ENCODE measurements around the gene LRP8. TPM values are rescaled to one million over a fixed set of nuclear protein-coding genes. Genes with fewer than 3 reads are reported as not detected.

The LRP8 gene
- total RNA-seq, 1 experiment from 2014 or later: 54.4 TPM

DNA sequence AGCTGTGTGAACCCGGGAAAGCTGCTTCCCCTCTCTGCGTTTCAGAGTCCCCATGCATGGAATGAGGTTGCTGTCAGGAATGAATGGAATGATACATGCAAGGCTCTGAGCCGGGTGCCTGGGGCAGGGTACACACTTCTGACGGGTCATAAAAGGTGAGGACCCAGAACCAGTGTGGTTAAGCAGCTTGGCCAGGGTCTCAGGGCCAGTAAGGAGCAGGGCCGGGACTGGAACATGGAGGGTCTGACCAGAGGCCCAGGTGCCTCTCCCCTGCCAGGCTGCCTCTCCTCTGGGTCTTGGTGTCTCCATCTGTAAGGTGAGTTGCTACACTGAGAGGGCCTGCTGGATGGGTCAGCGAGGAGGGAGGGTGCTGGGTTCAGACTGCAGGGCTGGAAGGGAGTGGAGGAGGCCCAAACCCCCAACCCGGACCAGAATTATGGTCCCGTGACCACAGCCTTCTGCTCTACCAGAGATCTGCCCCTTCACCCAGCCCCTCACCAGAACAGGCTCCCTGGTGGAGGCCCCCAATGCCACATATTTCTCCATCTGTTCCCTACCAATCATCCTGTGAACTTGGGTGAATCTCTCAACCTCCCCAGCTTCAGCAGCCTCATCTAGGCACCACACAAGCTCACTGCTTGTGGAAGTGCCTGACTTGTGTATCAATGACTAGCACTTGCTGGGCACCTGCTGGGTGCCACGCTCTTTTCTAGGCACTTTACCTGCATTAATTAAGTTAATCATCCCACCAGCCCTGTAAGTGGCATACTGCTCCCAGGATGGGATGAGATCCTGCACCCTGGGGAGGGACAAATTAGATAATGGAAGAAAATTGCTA lies 16.2 kb upstream of the LRP8 start:
- Histone ChIP-seq H3K9me3 (ENCODE audit: low read length) (no peaks in the 10 kb centered on the region), H4K20me1 (ENCODE audit: low read length) (no peaks in the 10 kb centered on the region), H3K27me3 (ENCODE audit: low read length) (no peaks in the 10 kb centered on the region), H3F3A (ENCODE audit: low read length, unreplicated experiment) (no peaks in the 10 kb centered on the region), H3K9ac (ENCODE audit: low read length) (no peak overlapping the region), H2AFZ (ENCODE audit: low read length) (no peak overlapping the region), H3K79me2 (ENCODE audit: low read length) (no peaks in the 10 kb centered on the region), H3K36me3 (ENCODE audit: low read depth, low read length) (no peaks in the 10 kb centered on the region), H3K4me2 (ENCODE audit: low read length) (no peak overlapping the region), H3K4me1 (ENCODE audit: insufficient read depth, low read length) (no peaks in the 10 kb centered on the region), H3K4me3 (ENCODE audit: low read length) (no peak overlapping the region), H3K9me2 (replicated peaks; ENCODE audit: low read length) (no peaks in the 10 kb centered on the region), H3K27ac (ENCODE audit: low read length) (no peak overlapping the region)
- ChIA-PET POLR2A (ENCODE audit: unreplicated experiment) (no interaction called here), CTCF (no interaction called here)
- DNase-seq (no peak), ATAC-seq (no peak)
- BruUV-seq (replicated peaks): no TSS peak
- TF ChIP-seq EZH2phosphoT487 (IDR thresholded peaks at IDR 0.05; ENCODE audit: borderline replicate concordance, low read length) (no peak), EZH2 (IDR thresholded peaks at IDR 0.05; ENCODE audit: low read length, unreplicated experiment) (no peak)
- TF ChIP-seq, protein P1, sequence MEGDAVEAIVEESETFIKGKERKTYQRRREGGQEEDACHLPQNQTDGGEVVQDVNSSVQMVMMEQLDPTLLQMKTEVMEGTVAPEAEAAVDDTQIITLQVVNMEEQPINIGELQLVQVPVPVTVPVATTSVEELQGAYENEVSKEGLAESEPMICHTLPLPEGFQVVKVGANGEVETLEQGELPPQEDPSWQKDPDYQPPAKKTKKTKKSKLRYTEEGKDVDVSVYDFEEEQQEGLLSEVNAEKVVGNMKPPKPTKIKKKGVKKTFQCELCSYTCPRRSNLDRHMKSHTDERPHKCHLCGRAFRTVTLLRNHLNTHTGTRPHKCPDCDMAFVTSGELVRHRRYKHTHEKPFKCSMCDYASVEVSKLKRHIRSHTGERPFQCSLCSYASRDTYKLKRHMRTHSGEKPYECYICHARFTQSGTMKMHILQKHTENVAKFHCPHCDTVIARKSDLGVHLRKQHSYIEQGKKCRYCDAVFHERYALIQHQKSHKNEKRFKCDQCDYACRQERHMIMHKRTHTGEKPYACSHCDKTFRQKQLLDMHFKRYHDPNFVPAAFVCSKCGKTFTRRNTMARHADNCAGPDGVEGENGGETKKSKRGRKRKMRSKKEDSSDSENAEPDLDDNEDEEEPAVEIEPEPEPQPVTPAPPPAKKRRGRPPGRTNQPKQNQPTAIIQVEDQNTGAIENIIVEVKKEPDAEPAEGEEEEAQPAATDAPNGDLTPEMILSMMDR (conservative IDR thresholded peaks at IDR 0.05; ENCODE audit: low read depth, low read length): no peak
- intact Hi-C loops (cut with micrococcal nuclease): no loop called here

DNA sequence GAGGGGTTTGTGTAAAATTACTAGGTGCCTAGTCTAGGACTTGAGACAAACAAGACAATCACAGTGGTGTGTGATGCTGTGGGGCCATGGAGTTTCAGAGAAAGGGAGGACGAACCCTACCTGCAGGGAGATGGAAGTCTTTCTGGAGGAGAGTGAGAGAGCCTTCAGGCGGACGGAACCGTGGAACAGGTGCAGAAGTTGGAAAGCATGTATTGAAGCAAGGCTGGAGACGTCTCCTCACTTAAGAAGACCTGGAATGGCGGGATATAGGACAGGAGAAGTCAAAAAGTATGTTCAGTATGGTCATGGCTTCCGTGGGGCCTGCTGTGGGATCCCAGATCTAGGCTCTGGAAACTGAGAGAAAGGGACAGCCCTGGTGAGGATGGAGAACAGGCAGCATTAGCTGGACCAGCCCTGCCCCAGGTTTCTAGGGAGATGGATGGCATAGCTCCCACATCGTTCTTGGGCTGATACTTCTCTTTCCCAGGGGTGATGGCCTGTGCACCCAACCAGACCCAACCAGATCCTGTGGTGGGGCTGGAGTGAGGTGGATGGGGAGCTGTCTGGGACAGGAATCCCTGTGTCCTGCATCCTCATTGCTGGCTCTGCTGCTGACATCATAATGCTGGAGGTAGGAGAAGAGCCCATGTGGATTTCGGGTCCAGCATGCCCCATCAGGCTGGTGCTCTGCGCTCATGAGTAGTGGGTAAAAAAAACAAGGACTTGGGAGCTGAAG lies 15.0 kb upstream of the LRP8 start:
- no peaks in the 10 kb centered on the region for H3F3A ChIP-seq (ENCODE audit: low read length, unreplicated experiment)
- no peak overlapping the region for H3K4me3 ChIP-seq (ENCODE audit: low read length)
- no peaks in the 10 kb centered on the region for H4K20me1 ChIP-seq (ENCODE audit: low read length)
- ChIA-PET CTCF (no interaction called here), POLR2A (ENCODE audit: unreplicated experiment) (no interaction called here)
- H3K4me1 ChIP-seq (ENCODE audit: insufficient read depth, low read length): no peaks in the 10 kb centered on the region
- ATAC-seq: no peak
- intact Hi-C loops (cut with micrococcal nuclease): no loop called here
- TF ChIP-seq EZH2 (IDR thresholded peaks at IDR 0.05; ENCODE audit: low read length, unreplicated experiment) (no peak), EZH2phosphoT487 (IDR thresholded peaks at IDR 0.05; ENCODE audit: borderline replicate concordance, low read length) (no peak)
- TF ChIP-seq, protein P1 (conservative IDR thresholded peaks at IDR 0.05; ENCODE audit: low read depth, low read length): no peak
- DNase-seq: no peak
- no peaks in the 10 kb centered on the region for H3K36me3 ChIP-seq (ENCODE audit: low read depth, low read length)
- H3K4me2 ChIP-seq (ENCODE audit: low read length): no peak overlapping the region
- no TSS peak for BruUV-seq (replicated peaks)
- H3K79me2 ChIP-seq (ENCODE audit: low read length): no peaks in the 10 kb centered on the region
- H2AFZ ChIP-seq (ENCODE audit: low read length): no peak overlapping the region
- H3K27me3 ChIP-seq (ENCODE audit: low read length): no peaks in the 10 kb centered on the region
- H3K9me2 ChIP-seq (replicated peaks; ENCODE audit: low read length): no peaks in the 10 kb centered on the region
- H3K9me3 ChIP-seq (ENCODE audit: low read length): no peaks in the 10 kb centered on the region
- no peak overlapping the region for H3K27ac ChIP-seq (ENCODE audit: low read length)
- no peak overlapping the region for H3K9ac ChIP-seq (ENCODE audit: low read length)

Data from PC-3 (cell line).